ENCODE data around the gene SLC25A6.
A peak's percentile ranks its signal among the peaks of the same experiment; 100 is the strongest.
"Not testable (repeated sequence)": the region's sequence is repeated elsewhere in the genome, so short reads cannot be mapped to it uniquely, and the experiment has no call there.

Gene SLC25A6

GRCh38 chrX:1412551-1413161 lies 20.7 kb upstream of the SLC25A6 start:
- no peak for DNase-seq

- DNase-seq: no peak
These were observed 19.4 kb upstream of the SLC25A6 start for GRCh38 chrX:1411326-1411725.

- no peak for DNase-seq
These were observed 15.1 kb upstream of the SLC25A6 start for GRCh38 chrX:1407035-1407434.

- DNase-seq: not testable (repeated sequence)
These were observed 13.9 kb upstream of the SLC25A6 start for GRCh38 chrX:1405769-1406168.

- not testable (repeated sequence) for DNase-seq
These were observed 12.0 kb upstream of the SLC25A6 start for GRCh38 chrX:1403867-1404266.

GRCh38 chrX:1403228-1403627 lies 11.3 kb upstream of the SLC25A6 start:
- DNase-seq: no peak

GRCh38 chrX:1401611-1402430 lies 9.9 kb upstream of the SLC25A6 start:
- no peak for DNase-seq

GRCh38 chrX:1400742-1401471 lies 9.0 kb upstream of the SLC25A6 start:
- DNase-seq: no peak

GRCh38 chrX:1400049-1400448 lies 8.1 kb upstream of the SLC25A6 start:
- DNase-seq: no peak

- no peak for DNase-seq
These were observed 6.8 kb upstream of the SLC25A6 start for GRCh38 chrX:1398431-1399340.

GRCh38 chrX:1397441-1398270 lies 5.7 kb upstream of the SLC25A6 start:
- no peak for DNase-seq

- DNase-seq: no peak
These were observed 5.1 kb upstream of the SLC25A6 start for GRCh38 chrX:1397001-1397400.

- DNase-seq: no peak
These were observed 3.8 kb upstream of the SLC25A6 start for GRCh38 chrX:1395646-1396216.

- no peak for DNase-seq
These were observed 3.0 kb upstream of the SLC25A6 start for GRCh38 chrX:1394731-1395501.

- DNase-seq: no peak
These were observed 2.1 kb upstream of the SLC25A6 start for GRCh38 chrX:1393871-1394615.

GRCh38 chrX:1392376-1393068 lies 609 bp upstream of the SLC25A6 start:
- peak; percentile 64 for DNase-seq

- no peak for DNase-seq
These were observed 575 bp downstream of the SLC25A6 start for GRCh38 chrX:1391370-1391706.

- DNase-seq: no peak
These were observed 1.1 kb downstream of the SLC25A6 start for GRCh38 chrX:1390621-1391369.

GRCh38 chrX:1389993-1390285 lies 2.0 kb downstream of the SLC25A6 start:
- DNase-seq: no peak
